ENCODE measurements around the gene MT1HL1. TPM values are rescaled to one million over a fixed set of nuclear protein-coding genes. Genes with fewer than 3 reads are reported as not detected.
"Not testable (repeated sequence)": the region's sequence is repeated elsewhere in the genome, so short reads cannot be mapped to it uniquely, and the experiment has no call there.

MT1HL1 gene
- total and polyA plus RNA-seq, 4 donors: 0.78 TPM; not detected in 3

GRCh38 chr1:236974025-236974424 is 30.2 kb downstream of the MT1HL1 start:
- not testable (repeated sequence) for DNase-seq (ENCODE audit: low spot score); H3K27me3 ChIP-seq (ENCODE audit: control insufficient read depth in 4 of 4, insufficient read depth in 4 of 4, low read length in 3 of 4); H3K27ac ChIP-seq (ENCODE audit: low read depth in 1 of 2, low read length in 2 of 2); H3K9ac ChIP-seq (ENCODE audit: low read depth in 1 of 2, low read length in 2 of 2); H3K4me1 ChIP-seq (ENCODE audit: control insufficient read depth in 4 of 4, insufficient read depth in 4 of 4, low read length in 3 of 4); H3K9me3 ChIP-seq (ENCODE audit: control insufficient read depth in 4 of 4, low read length in 3 of 4); H3K4me3 ChIP-seq (ENCODE audit: low read depth in 1 of 3, low read length in 3 of 3); H3K36me3 ChIP-seq (ENCODE audit: control insufficient read depth in 4 of 4, insufficient read depth in 3 of 4, low read depth in 1 of 4, low read length in 3 of 4)
- WGBS: 79% methylated on average over 5 of the region's 5 CpGs

GRCh38 chr1:236966636-236967035 is 37.6 kb downstream of the MT1HL1 start:
- DNase-seq (ENCODE audit: low spot score): no peak
- Histone ChIP-seq H3K4me1 (ENCODE audit: control insufficient read depth in 4 of 4, insufficient read depth in 4 of 4, low read length in 3 of 4) (no peaks in the 10 kb centered on the region), H3K27ac (ENCODE audit: low read depth in 1 of 2, low read length in 2 of 2) (no peak overlapping the region), H3K27me3 (ENCODE audit: control insufficient read depth in 4 of 4, insufficient read depth in 4 of 4, low read length in 3 of 4) (no peaks in the 10 kb centered on the region), H3K4me3 (ENCODE audit: low read depth in 1 of 3, low read length in 3 of 3) (no peak overlapping the region), H3K9me3 (ENCODE audit: control insufficient read depth in 4 of 4, low read length in 3 of 4) (peaks cover 0 to 3% (median 2%) of the 10 kb centered on the region in 4 donors), H3K36me3 (ENCODE audit: control insufficient read depth in 4 of 4, insufficient read depth in 3 of 4, low read depth in 1 of 4, low read length in 3 of 4) (no peaks in the 10 kb centered on the region), H3K9ac (ENCODE audit: low read depth in 1 of 2, low read length in 2 of 2) (no peak overlapping the region)
- TF ChIP-seq FOXA2 (IDR thresholded peaks at IDR 0.05): no peak
- TF ChIP-seq ATF3 (IDR thresholded peaks at IDR 0.05): no peak
- TF ChIP-seq YY1 (IDR thresholded peaks at IDR 0.05): no peak
- TF ChIP-seq FOXA1 (IDR thresholded peaks at IDR 0.05): no peak
- no peak for TF ChIP-seq HNF4G (IDR thresholded peaks at IDR 0.05)
- TF ChIP-seq RXRA (IDR thresholded peaks at IDR 0.05): no peak
- no peak for TF ChIP-seq HNF4A (conservative IDR thresholded peaks at IDR 0.05)
- TF ChIP-seq EGR1 (IDR thresholded peaks at IDR 0.05; ENCODE audit: low read depth in 2 of 2): no peak
- TF ChIP-seq ZBTB33 (IDR thresholded peaks at IDR 0.05): no peak
- no peak for TF ChIP-seq NR2F2 (IDR thresholded peaks at IDR 0.05)
- 74% methylated on average over 6 of the region's 6 CpGs for WGBS

- H3K27ac ChIP-seq (ENCODE audit: low read depth in 1 of 2, low read length in 2 of 2): no peak overlapping the region
- peaks cover 0 to 3% (median 2%) of the 10 kb centered on the region in 4 donors for H3K9me3 ChIP-seq (ENCODE audit: control insufficient read depth in 4 of 4, low read length in 3 of 4)
- no peak for TF ChIP-seq TAF1 (conservative IDR thresholded peaks at IDR 0.05)
- TF ChIP-seq MAX (IDR thresholded peaks at IDR 0.05): no peak
- no peak for TF ChIP-seq FOXA1 (IDR thresholded peaks at IDR 0.05)
- TF ChIP-seq ZBTB33 (IDR thresholded peaks at IDR 0.05): no peak
- TF ChIP-seq FOXA2 (IDR thresholded peaks at IDR 0.05): no peak
- TF ChIP-seq JUND (IDR thresholded peaks at IDR 0.05): no peak
- no peak for TF ChIP-seq YY1 (IDR thresholded peaks at IDR 0.05)
- no peak for TF ChIP-seq ATF3 (IDR thresholded peaks at IDR 0.05)
- TF ChIP-seq HNF4G (IDR thresholded peaks at IDR 0.05): no peak
- TF ChIP-seq SP1 (IDR thresholded peaks at IDR 0.05): no peak
- TF ChIP-seq RXRA (IDR thresholded peaks at IDR 0.05): no peak
- TF ChIP-seq CTCF (IDR thresholded peaks at IDR 0.05; ENCODE audit: low read depth, low read length, missing input control): no peak
- no peak overlapping the region for H3K9ac ChIP-seq (ENCODE audit: low read depth in 1 of 2, low read length in 2 of 2)
- DNase-seq (ENCODE audit: low spot score): no peak
- WGBS: 62% methylated on average over 2 of the region's 2 CpGs
- H3K4me1 ChIP-seq (ENCODE audit: control insufficient read depth in 4 of 4, insufficient read depth in 4 of 4, low read length in 3 of 4): no peaks in the 10 kb centered on the region
- H3K4me3 ChIP-seq (ENCODE audit: low read depth in 1 of 3, low read length in 3 of 3): no peak overlapping the region
- no peaks in the 10 kb centered on the region for H3K36me3 ChIP-seq (ENCODE audit: control insufficient read depth in 4 of 4, insufficient read depth in 3 of 4, low read depth in 1 of 4, low read length in 3 of 4)
- H3K27me3 ChIP-seq (ENCODE audit: control insufficient read depth in 4 of 4, insufficient read depth in 4 of 4, low read length in 3 of 4): no peaks in the 10 kb centered on the region
Measured at GRCh38 chr1:236963920-236964319, 40.3 kb downstream of the MT1HL1 start.
